22Rv1 (cell line): Measurements from ENCODE around the gene ALX3.

ENCODE experiments used
- ZFX ChIP-seq: fragments of 450-650 bp; IDR thresholded peaks from 2 replicates; pipeline ENCODE4 v1.6.1; 2017; ENCODE audit warnings: antibody characterized with exemption, borderline replicate concordance
- TF ChIP-seq, protein P1 (sequence below): fragments of 450-650 bp; IDR thresholded peaks from 2 replicates; pipeline ENCODE4 v1.5.1; 2017; ENCODE audit warnings: mild to moderate bottlenecking

DNA sequence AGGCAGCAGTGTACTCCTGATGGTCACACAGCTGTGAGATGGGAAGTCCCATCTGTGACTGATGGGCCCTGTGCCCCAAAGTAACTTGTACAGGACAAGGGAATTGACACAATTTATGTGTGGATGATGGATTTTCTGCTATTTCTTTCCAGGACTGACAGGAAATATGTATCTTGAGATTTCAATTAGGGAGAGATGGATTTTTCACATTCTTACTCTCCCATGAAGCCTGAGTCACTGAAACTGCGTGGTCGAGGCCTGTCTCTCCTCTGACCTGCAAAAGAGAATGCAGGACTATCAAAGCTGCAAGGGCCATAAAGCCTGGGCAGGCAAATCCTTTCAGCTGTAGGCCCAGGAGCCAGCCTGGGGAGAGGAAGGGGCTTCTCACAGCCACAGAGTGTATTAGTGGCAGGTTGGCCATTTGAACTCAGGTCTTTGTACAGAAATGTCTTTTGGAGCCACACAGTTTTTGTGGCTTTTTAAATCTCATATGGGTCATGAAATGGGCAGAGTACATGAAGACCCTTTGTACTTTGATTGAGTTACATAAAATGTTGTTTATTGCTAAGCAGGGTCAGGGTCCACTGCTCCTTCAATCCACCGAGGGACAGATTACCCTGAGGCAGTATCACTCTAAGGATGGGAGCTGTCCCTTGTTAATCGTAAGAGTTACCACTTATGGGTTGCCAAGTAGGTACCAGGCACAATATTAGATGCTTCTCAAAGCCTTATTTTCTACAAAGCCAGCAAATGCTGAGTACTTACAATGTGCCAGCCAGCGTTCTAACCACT, 14.8 kb downstream of the ALX3 start:
- TF ChIP-seq, protein P1, sequence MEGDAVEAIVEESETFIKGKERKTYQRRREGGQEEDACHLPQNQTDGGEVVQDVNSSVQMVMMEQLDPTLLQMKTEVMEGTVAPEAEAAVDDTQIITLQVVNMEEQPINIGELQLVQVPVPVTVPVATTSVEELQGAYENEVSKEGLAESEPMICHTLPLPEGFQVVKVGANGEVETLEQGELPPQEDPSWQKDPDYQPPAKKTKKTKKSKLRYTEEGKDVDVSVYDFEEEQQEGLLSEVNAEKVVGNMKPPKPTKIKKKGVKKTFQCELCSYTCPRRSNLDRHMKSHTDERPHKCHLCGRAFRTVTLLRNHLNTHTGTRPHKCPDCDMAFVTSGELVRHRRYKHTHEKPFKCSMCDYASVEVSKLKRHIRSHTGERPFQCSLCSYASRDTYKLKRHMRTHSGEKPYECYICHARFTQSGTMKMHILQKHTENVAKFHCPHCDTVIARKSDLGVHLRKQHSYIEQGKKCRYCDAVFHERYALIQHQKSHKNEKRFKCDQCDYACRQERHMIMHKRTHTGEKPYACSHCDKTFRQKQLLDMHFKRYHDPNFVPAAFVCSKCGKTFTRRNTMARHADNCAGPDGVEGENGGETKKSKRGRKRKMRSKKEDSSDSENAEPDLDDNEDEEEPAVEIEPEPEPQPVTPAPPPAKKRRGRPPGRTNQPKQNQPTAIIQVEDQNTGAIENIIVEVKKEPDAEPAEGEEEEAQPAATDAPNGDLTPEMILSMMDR = no peak
- no peak for TF ChIP-seq ZFX
